Keratinocyte (primary cell): ENCODE measurements around the gene CRLF3. TPM values are rescaled to one million over a fixed set of nuclear protein-coding genes. Genes with fewer than 3 reads are reported as not detected.
"Not testable (repeated sequence)": the region's sequence is repeated elsewhere in the genome, so short reads cannot be mapped to it uniquely, and the experiment has no call there.

ENCODE experiments used
- DNase-seq: peaks from one replicate; pipeline ENCODE4 v3.0.0-alpha.2; 2011; ENCODE audit warnings: low read depth, missing footprints, low spot score
- FAIRE-seq: peaks from 2 replicates; lab custom pipeline; 2011; peaks lifted over from hg19 to GRCh38; lab: Jason Lieb, UNC
- H2AFZ ChIP-seq: 2 replicates; pipeline ENCODE4 v1.6.0; 2012; ENCODE audit warnings: low read length, control low read depth, inconsistent platforms; ENCODE audit not compliant: control insufficient read depth
- H3K27ac ChIP-seq: 2 replicates; pipeline ENCODE4 v1.5.1; 2011; ENCODE audit warnings: low read length; ENCODE audit not compliant: control insufficient read depth, insufficient read depth
- H3K27me3 ChIP-seq: 3 replicates; pipeline ENCODE4 v1.6.0; 2011; ENCODE audit warnings: low read length; ENCODE audit not compliant: control insufficient read depth, insufficient read depth; ENCODE audit errors: extremely low read depth
- H3K36me3 ChIP-seq, 2 experiments: 2 replicates in 1 of 2; 3 replicates in 1 of 2; pipeline ENCODE4 v1.5.1; 2011; ENCODE audit warnings: low read length in 2 of 2, mild to moderate bottlenecking in 1 of 2; ENCODE audit not compliant: control insufficient read depth in 2 of 2, insufficient read depth in 2 of 2; ENCODE audit errors: extremely low read depth in 1 of 2
- H3K4me1 ChIP-seq: 3 replicates; pipeline ENCODE4 v1.5.1; 2011; ENCODE audit warnings: low read length; ENCODE audit not compliant: control insufficient read depth, insufficient read depth; ENCODE audit errors: extremely low read depth
- H3K4me2 ChIP-seq: 3 replicates; pipeline ENCODE4 v1.6.0; 2011; ENCODE audit warnings: low read depth, low read length; ENCODE audit not compliant: control insufficient read depth, insufficient read depth; ENCODE audit errors: extremely low read depth
- H3K4me3 ChIP-seq, 3 experiments: fragments of 200-600 bp in 1 of 3; sonication (generic) in 1 of 3; 2 replicates in 2 of 3; 3 replicates in 1 of 3; pipeline ENCODE4 v1.5.1; 2011 to 2016; ENCODE audit warnings: low read length in 3 of 3, mild to moderate bottlenecking in 3 of 3, control low read depth in 2 of 3, inconsistent platforms in 1 of 3, low read depth in 1 of 3, mixed read lengths in 1 of 3, mixed run types in 1 of 3, moderate library complexity in 1 of 3; ENCODE audit not compliant: control insufficient read depth in 2 of 3, insufficient read depth in 2 of 3; ENCODE audit errors: extremely low read depth in 1 of 3
- H3K79me2 ChIP-seq: 2 replicates; pipeline ENCODE4 v1.6.0; 2012; ENCODE audit warnings: low read length; ENCODE audit not compliant: control insufficient read depth, insufficient read depth
- H3K9ac ChIP-seq: 3 replicates; pipeline ENCODE4 v1.6.0; 2011; ENCODE audit warnings: low read length; ENCODE audit not compliant: control insufficient read depth, insufficient read depth; ENCODE audit errors: extremely low read depth
- H3K9me1 ChIP-seq: 3 replicates; pipeline ENCODE4 v1.6.0; 2011; ENCODE audit warnings: low read length; ENCODE audit not compliant: control insufficient read depth, insufficient read depth; ENCODE audit errors: extremely low read depth
- H3K9me3 ChIP-seq: 2 replicates; pipeline ENCODE4 v1.5.1; 2012; ENCODE audit warnings: low read depth, low read length; ENCODE audit not compliant: control insufficient read depth
- H4K20me1 ChIP-seq: 3 replicates; pipeline ENCODE4 v1.6.0; 2011; ENCODE audit warnings: low read length; ENCODE audit not compliant: control insufficient read depth, insufficient read depth; ENCODE audit errors: extremely low read depth
- EZH2 ChIP-seq: IDR thresholded peaks from one replicate; pipeline ENCODE4 v1.6.1; 2012; ENCODE audit warnings: inconsistent platforms, mild to moderate bottlenecking, low read length, moderate library complexity
- dilution Hi-C: fragments of 300-500 bp; cut with MboI; formaldehyde crosslinking; loops from one replicate; pipeline ENCODE4 v1.7.0; 2020; ENCODE audit warnings: low sequenced_read_pairs; ENCODE audit not compliant: extremely low pct_ligation_motif_present
- polyA plus RNA-seq, 5 experiments: library from polyadenylated mRNA; depleted of rRNA in 3 of 5; stranded (reverse) in 3 of 5; stranded (forward) in 1 of 5; unstranded in 1 of 5; fragments of >200 nt; gene quantifications; 1 replicate in 1 of 5; 2 replicates in 3 of 5; 3 replicates in 1 of 5; pipeline versions ENCODE4 v1.2.1 to v1.2.3, GENCODE V29; 2011 to 2012; ENCODE audit warnings: missing spikeins in 2 of 5, low read depth in 1 of 5, low replicate concordance in 1 of 5
- TF ChIP-seq, protein P1 (sequence below), 3 experiments: IDR thresholded peaks in 1 of 3; conservative IDR thresholded peaks in 1 of 3; optimal IDR thresholded peaks in 1 of 3; 2 replicates in 2 of 3; 3 replicates in 1 of 3; pipeline versions ENCODE3 to v1.5.1; 2011; ENCODE audit warnings: low read length in 3 of 3, mild to moderate bottlenecking in 3 of 3, moderate library complexity in 2 of 3, control low read depth in 1 of 3, inconsistent platforms in 1 of 3; ENCODE audit not compliant: insufficient read depth in 2 of 3; ENCODE audit errors: extremely low read depth in 1 of 3

CRLF3 gene
- polyA plus RNA-seq, 1 donor (not counting 4 experiments of a cell fraction or from before 2014, with no cell fraction given) = 22.4 TPM

DNA sequence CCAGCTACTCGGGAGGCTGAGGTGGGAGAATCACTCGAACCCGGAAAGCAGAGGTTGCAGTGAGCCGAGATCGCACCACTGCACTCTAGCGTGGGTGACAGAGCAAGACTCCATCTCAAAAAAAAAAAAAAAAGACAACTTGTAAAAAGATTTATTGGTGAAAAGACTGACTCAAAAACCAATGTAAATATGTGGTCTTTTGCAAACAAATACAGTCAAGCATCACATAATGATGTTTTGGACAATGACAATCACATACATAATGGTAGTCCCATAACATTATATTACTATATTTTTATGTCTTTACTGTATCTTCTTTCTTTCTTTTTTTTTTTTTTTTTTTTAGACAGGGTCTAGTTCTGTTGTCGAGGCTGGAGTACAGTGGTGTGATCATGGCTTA, 8.3 kb downstream of the CRLF3 start:
- Histone ChIP-seq H3K27ac (no peak overlapping the region), H3K36me3 (no peaks in the 10 kb centered on the region), H2AFZ (no peak overlapping the region), H3K4me2 (no peak overlapping the region), H4K20me1 (no peaks in the 10 kb centered on the region), H3K9me1 (no peaks in the 10 kb centered on the region), H3K4me1 (peaks cover 22% of the 10 kb centered on the region), H3K9ac (no peak overlapping the region), H3K9me3 (no peaks in the 10 kb centered on the region), H3K4me3 (no peak overlapping the region), H3K27me3 (no peaks in the 10 kb centered on the region), H3K79me2 (peaks cover 78% of the 10 kb centered on the region)
- TF ChIP-seq, protein P1, sequence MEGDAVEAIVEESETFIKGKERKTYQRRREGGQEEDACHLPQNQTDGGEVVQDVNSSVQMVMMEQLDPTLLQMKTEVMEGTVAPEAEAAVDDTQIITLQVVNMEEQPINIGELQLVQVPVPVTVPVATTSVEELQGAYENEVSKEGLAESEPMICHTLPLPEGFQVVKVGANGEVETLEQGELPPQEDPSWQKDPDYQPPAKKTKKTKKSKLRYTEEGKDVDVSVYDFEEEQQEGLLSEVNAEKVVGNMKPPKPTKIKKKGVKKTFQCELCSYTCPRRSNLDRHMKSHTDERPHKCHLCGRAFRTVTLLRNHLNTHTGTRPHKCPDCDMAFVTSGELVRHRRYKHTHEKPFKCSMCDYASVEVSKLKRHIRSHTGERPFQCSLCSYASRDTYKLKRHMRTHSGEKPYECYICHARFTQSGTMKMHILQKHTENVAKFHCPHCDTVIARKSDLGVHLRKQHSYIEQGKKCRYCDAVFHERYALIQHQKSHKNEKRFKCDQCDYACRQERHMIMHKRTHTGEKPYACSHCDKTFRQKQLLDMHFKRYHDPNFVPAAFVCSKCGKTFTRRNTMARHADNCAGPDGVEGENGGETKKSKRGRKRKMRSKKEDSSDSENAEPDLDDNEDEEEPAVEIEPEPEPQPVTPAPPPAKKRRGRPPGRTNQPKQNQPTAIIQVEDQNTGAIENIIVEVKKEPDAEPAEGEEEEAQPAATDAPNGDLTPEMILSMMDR (optimal IDR thresholded peaks at IDR 0.05 in 1 of 3, IDR thresholded peaks at IDR 0.05 in 1 of 3, conservative IDR thresholded peaks at IDR 0.05 in 1 of 3; ENCODE audit: extremely low read depth in 1 of 3, insufficient read depth in 2 of 3, low read length in 3 of 3) = no peak
- no peak for TF ChIP-seq EZH2
- dilution Hi-C loops = no loop called here
- FAIRE-seq (no peak), DNase-seq (no peak)

- H4K20me1 ChIP-seq, H3K9me3 ChIP-seq, dilution Hi-C loops, H3K4me3 ChIP-seq, DNase-seq, H3K27ac ChIP-seq, FAIRE-seq, H3K36me3 ChIP-seq, H3K4me2 ChIP-seq, H2AFZ ChIP-seq, H3K9me1 ChIP-seq, H3K9ac ChIP-seq, H3K27me3 ChIP-seq: not testable (repeated sequence)
- peaks cover 78% of the 10 kb centered on the region for H3K79me2 ChIP-seq
- peaks cover 22% of the 10 kb centered on the region for H3K4me1 ChIP-seq
Observed at GRCh38 chr17:30814860-30815259, 9.6 kb downstream of the CRLF3 start.

- H3K4me2 ChIP-seq, H3K4me3 ChIP-seq, H4K20me1 ChIP-seq, H2AFZ ChIP-seq, H3K27me3 ChIP-seq, H3K9ac ChIP-seq, FAIRE-seq, H3K27ac ChIP-seq, H3K36me3 ChIP-seq, H3K9me1 ChIP-seq, H3K9me3 ChIP-seq, DNase-seq, dilution Hi-C loops: not testable (repeated sequence)
- peaks cover 22% of the 10 kb centered on the region for H3K4me1 ChIP-seq
- peaks cover 78% of the 10 kb centered on the region for H3K79me2 ChIP-seq
Observed at GRCh38 chr17:30814236-30814635, 10.3 kb downstream of the CRLF3 start.
